ACC112 (cell line): ENCODE results near the gene AP3D1.

ENCODE experiments used
- H2AFZ ChIP-seq: fragments of 200-600 bp; sonication (generic); one replicate; pipeline ENCODE4 v1.6.0; 2017; ENCODE audit warnings: antibody characterized with exemption, low read length; ENCODE audit not compliant: unreplicated experiment
- H3K27ac ChIP-seq: fragments of 200-600 bp; sonication (generic); 2 replicates; pipeline ENCODE4 v1.5.1; 2014; ENCODE audit warnings: low read depth, mild to moderate bottlenecking, antibody characterized with exemption, low read length, moderate library complexity
- H3K27me3 ChIP-seq: fragments of 200-600 bp; sonication (generic); 2 replicates; pipeline ENCODE4 v1.6.1; 2014; ENCODE audit warnings: mild to moderate bottlenecking, antibody characterized with exemption, low read length, moderate library complexity, mixed read lengths; ENCODE audit not compliant: insufficient read depth
- H3K36me3 ChIP-seq: fragments of 200-600 bp; sonication (generic); 2 replicates; pipeline ENCODE4 v1.6.1; 2016; ENCODE audit warnings: mild to moderate bottlenecking, antibody characterized with exemption, low read length, moderate library complexity, mixed read lengths; ENCODE audit not compliant: insufficient read depth
- H3K4me1 ChIP-seq: fragments of 200-600 bp; sonication (generic); one replicate; pipeline ENCODE4 v1.6.1; 2016; ENCODE audit warnings: low read length, mixed read lengths; ENCODE audit not compliant: insufficient read depth, unreplicated experiment, control insufficient read depth
- H3K4me3 ChIP-seq: fragments of 200-600 bp; sonication (generic); 2 replicates; pipeline ENCODE4 v1.5.1; 2014; ENCODE audit warnings: mild to moderate bottlenecking, low read depth, low read length
- H3K79me2 ChIP-seq: fragments of 200-600 bp; sonication (generic); one replicate; pipeline ENCODE4 v1.6.0; 2016; ENCODE audit warnings: low read length; ENCODE audit not compliant: control insufficient read depth, unreplicated experiment, insufficient read depth

The AP3D1 gene

GRCh38 chr19:2056837-2057192, 94.6 kb downstream of the AP3D1 start:
- Histone ChIP-seq H3K36me3 (no peaks in the 10 kb centered on the region), H3K4me3 (no peak overlapping the region), H3K27me3 (no peaks in the 10 kb centered on the region), H3K79me2 (no peaks in the 10 kb centered on the region), H3K27ac (no peak overlapping the region), H2AFZ (no peak overlapping the region), H3K4me1 (peaks cover 35% of the 10 kb centered on the region)

GRCh38 chr19:2055931-2056836, 95.2 kb downstream of the AP3D1 start:
- no peaks in the 10 kb centered on the region for H3K79me2 ChIP-seq
- H3K27me3 ChIP-seq = no peaks in the 10 kb centered on the region
- H3K4me1 ChIP-seq = peaks cover 40% of the 10 kb centered on the region
- H2AFZ ChIP-seq = peak overlapping the region; percentile 38
- no peaks in the 10 kb centered on the region for H3K36me3 ChIP-seq
- H3K27ac ChIP-seq = peak overlapping the region; percentile 66
- H3K4me3 ChIP-seq = peak overlapping the region; percentile 61

GRCh38 chr19:2054763-2055162, 96.6 kb downstream of the AP3D1 start:
- H3K27ac ChIP-seq = no peak overlapping the region

GRCh38 chr19:2053601-2054389, 97.6 kb downstream of the AP3D1 start:
- peaks cover 32% of the 10 kb centered on the region for H3K4me1 ChIP-seq
- peaks cover 18% of the 10 kb centered on the region for H3K79me2 ChIP-seq
- no peaks in the 10 kb centered on the region for H3K27me3 ChIP-seq
- no peak overlapping the region for H2AFZ ChIP-seq
- H3K27ac ChIP-seq = no peak overlapping the region
- no peaks in the 10 kb centered on the region for H3K36me3 ChIP-seq
- no peak overlapping the region for H3K4me3 ChIP-seq

More at GRCh38 chr19:2054763-2055162, 96.6 kb downstream of the AP3D1 start:
- no peaks in the 10 kb centered on the region for H3K27me3 ChIP-seq
- H3K36me3 ChIP-seq = no peaks in the 10 kb centered on the region
- peaks cover 8% of the 10 kb centered on the region for H3K79me2 ChIP-seq
- H3K4me1 ChIP-seq = peaks cover 32% of the 10 kb centered on the region
- no peak overlapping the region for H3K4me3 ChIP-seq
- no peak overlapping the region for H2AFZ ChIP-seq

- H2AFZ ChIP-seq = peak overlapping the region; percentile 85
- peaks cover 49% of the 10 kb centered on the region for H3K4me1 ChIP-seq
- peak overlapping the region; percentile 73 for H3K4me3 ChIP-seq
- H3K36me3 ChIP-seq = no peaks in the 10 kb centered on the region
- peaks cover 34% of the 10 kb centered on the region for H3K79me2 ChIP-seq
- no peak overlapping the region for H3K27ac ChIP-seq
- H3K27me3 ChIP-seq = no peaks in the 10 kb centered on the region
These were observed 99.3 kb downstream of the AP3D1 start for GRCh38 chr19:2051773-2052704.

- H3K27ac ChIP-seq = peak within 1 kb of the TSS; percentile 48; the same call in 1 of the 2 replicates
- H3K4me3 ChIP-seq = peak within 1 kb of the TSS; percentile 97
- peak within 1 kb of the TSS; percentile 85 for H2AFZ ChIP-seq
- H3K4me1 ChIP-seq = peaks cover 48% of the 10 kb centered on the region
- peaks cover 35% of the 10 kb centered on the region for H3K79me2 ChIP-seq
- H3K36me3 ChIP-seq = no peaks in the 10 kb centered on the region
- no peaks in the 10 kb centered on the region for H3K27me3 ChIP-seq
These were observed 100.2 kb downstream of the AP3D1 start, which contains the start of gene MKNK2 for GRCh38 chr19:2050991-2051772. Gene MKNK2 (minus strand): TSS chr19:2051244. CDS start chr19:2050851, 393 bp downstream.
